ENCODE measurements around the gene SEMA3F. TPM values are rescaled to one million over a fixed set of nuclear protein-coding genes. Genes with fewer than 3 reads are reported as not detected.

The SEMA3F gene
- total and polyA plus RNA-seq, 9 donors: 1.9 to 31.5 (median 7.2) TPM

DNA sequence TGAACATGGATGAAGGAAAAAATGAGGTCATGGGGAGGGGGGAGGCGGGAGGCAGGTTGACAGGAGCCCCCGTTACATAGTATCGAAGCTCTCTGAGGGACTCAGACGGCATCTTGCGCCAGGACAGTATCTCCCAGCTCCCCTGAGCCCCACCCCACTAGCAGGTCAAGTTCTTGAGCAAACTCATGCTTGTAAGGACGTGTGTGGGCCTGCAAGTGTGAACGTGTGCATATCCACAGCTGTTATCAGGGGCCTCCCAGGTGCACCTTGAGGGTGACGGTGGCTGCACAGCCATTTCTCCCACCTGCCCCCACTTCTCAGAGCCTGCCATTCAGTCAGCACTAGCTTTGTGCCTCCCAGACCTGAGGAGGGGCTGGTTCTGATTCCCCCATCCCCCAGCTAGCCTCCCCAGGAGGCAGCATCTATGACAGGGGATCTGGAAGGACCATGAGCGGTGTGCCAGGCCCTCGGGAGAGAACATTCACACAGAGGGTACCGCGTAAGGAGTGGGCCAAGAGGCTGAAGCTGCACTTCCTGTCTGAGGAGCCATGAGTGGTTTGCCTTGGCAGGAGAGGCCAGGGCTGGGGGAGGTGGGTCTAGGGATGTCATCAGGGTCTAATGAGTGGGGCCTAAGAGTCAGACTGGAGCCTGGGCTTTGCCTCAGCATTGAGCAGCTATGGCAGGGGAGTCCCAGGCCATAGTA is 2.9 kb downstream of the SEMA3F start:
- H3K27me3 ChIP-seq: no peaks in the 10 kb centered on the region
- H3K27ac ChIP-seq: no peak overlapping the region
- WGBS, 3 donors: 79 to 86% (median 85%) methylated on average over 12 of the region's 12 CpGs
- intact Hi-C loops (cut with DNase I): no loop called here
- no peaks in the 10 kb centered on the region for H3K36me3 ChIP-seq
- peaks cover 7% of the 10 kb centered on the region for H3K4me1 ChIP-seq (ENCODE audit: insufficient read depth)
- no peak overlapping the region for H3K4me3 ChIP-seq
- TF ChIP-seq POLR2A (IDR thresholded peaks at IDR 0.05) (no peak), EP300 (IDR thresholded peaks at IDR 0.05) (no peak)
- TF ChIP-seq, protein P1, sequence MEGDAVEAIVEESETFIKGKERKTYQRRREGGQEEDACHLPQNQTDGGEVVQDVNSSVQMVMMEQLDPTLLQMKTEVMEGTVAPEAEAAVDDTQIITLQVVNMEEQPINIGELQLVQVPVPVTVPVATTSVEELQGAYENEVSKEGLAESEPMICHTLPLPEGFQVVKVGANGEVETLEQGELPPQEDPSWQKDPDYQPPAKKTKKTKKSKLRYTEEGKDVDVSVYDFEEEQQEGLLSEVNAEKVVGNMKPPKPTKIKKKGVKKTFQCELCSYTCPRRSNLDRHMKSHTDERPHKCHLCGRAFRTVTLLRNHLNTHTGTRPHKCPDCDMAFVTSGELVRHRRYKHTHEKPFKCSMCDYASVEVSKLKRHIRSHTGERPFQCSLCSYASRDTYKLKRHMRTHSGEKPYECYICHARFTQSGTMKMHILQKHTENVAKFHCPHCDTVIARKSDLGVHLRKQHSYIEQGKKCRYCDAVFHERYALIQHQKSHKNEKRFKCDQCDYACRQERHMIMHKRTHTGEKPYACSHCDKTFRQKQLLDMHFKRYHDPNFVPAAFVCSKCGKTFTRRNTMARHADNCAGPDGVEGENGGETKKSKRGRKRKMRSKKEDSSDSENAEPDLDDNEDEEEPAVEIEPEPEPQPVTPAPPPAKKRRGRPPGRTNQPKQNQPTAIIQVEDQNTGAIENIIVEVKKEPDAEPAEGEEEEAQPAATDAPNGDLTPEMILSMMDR (IDR thresholded peaks at IDR 0.05): no peak
- no peaks in the 10 kb centered on the region for H3K9me3 ChIP-seq
- DNase-seq: no peak

DNA sequence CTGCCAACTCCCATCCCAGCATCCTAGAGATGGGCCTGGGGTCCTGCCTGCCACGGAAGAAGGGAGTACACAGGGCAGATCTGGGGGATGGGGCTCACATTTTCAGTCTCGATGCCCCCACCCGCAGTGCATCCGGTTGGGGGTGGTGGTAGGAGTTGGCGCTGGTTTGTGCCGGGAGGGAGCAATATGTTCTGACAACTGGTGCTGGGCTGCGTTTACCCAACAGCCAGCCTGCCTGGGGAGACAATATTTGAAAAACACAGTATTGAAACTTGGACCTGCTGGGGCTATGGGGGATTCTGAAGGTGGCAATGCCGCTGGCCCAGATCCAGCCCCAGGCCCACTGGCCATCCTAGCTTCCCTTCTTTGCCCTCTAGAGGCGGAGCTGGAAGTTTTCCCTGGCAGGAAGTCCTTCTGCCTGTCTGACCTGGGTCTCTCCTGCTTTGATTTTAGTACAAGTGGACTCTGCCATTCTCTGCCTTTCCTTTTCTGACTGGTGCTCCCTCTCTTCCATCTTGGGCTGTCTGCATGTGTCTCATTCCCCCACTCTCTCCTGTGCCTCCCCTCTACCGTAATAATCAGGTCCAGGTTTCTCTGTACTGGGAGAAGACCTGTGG is 3.5 kb downstream of the SEMA3F start:
- no peak for DNase-seq
- Histone ChIP-seq H3K4me1 (ENCODE audit: insufficient read depth) (peaks cover 9% of the 10 kb centered on the region), H3K9me3 (no peaks in the 10 kb centered on the region), H3K4me3 (no peak overlapping the region), H3K36me3 (no peaks in the 10 kb centered on the region), H3K27ac (no peak overlapping the region), H3K27me3 (no peaks in the 10 kb centered on the region)
- TF ChIP-seq EP300 (IDR thresholded peaks at IDR 0.05): no peak
- TF ChIP-seq, protein P1 (IDR thresholded peaks at IDR 0.05): no peak
- TF ChIP-seq POLR2A (IDR thresholded peaks at IDR 0.05): no peak
- WGBS, 3 donors: 76 to 77% (median 76%) methylated on average over 10 of the region's 10 CpGs
- intact Hi-C loops (cut with DNase I): no loop called here

DNA sequence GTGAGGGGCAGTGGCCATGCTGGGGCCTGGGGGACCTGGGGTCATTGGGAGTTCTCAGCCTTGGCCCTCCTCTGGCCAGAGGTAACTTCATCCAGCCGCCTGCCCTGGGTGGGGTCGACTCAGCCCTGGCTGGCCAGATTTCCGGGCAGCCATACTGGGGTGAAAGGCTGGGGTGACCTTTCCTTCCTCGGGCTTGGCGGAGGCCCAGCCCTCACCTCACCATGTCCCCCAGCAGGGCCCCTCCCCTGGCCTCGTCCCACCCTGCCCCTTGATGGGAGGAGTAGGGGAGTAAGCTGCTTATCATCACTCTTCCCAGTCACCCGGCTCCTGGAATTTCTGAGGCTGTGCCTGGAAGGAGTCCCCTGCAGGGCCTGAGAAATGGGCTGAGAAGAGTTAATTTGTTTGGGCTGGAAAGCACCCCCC is 5.4 kb downstream of the SEMA3F start:
- Histone ChIP-seq H3K27me3 (no peaks in the 10 kb centered on the region), H3K9me3 (no peaks in the 10 kb centered on the region), H3K36me3 (no peaks in the 10 kb centered on the region), H3K4me3 (no peak overlapping the region), H3K4me1 (ENCODE audit: insufficient read depth) (peaks cover 12% of the 10 kb centered on the region), H3K27ac (no peak overlapping the region)
- DNase-seq: peak in 2 of 5 donors; percentile 36 to 61
- intact Hi-C loops (cut with DNase I): no loop called here
- 27 to 41% (median 27%) methylated on average over 3 to 7 of the region's 7 CpGs for WGBS, 3 donors
- TF ChIP-seq EP300 (IDR thresholded peaks at IDR 0.05) (no peak), POLR2A (IDR thresholded peaks at IDR 0.05) (no peak)
- TF ChIP-seq, protein P1 (IDR thresholded peaks at IDR 0.05): no peak

DNA sequence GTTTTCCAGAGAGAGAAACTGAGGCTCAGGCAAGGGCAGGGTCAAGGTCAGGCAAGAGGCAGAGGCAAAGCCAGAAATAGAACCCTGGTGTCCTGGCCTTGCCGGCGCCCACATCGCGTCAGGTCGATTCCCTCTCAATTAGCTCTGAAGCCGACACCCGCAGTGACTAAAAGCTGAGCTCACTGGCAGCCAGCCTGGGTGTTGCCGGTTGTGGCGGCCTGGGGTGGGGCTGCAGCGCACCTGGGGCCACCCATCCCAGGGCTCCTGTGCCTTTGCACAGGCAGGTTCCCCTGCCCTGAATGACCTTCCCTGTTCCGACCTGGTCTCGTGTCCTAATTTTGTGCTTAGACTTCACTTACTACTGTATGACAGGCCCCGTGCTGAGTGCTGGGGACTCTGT is 6.2 kb downstream of the SEMA3F start:
- Histone ChIP-seq H3K4me3 (no peak overlapping the region), H3K36me3 (no peaks in the 10 kb centered on the region), H3K27me3 (no peaks in the 10 kb centered on the region), H3K27ac (no peak overlapping the region), H3K4me1 (ENCODE audit: insufficient read depth) (peaks cover 17% of the 10 kb centered on the region), H3K9me3 (no peaks in the 10 kb centered on the region)
- TF ChIP-seq, protein P1 (IDR thresholded peaks at IDR 0.05): no peak
- no peak for TF ChIP-seq POLR2A (IDR thresholded peaks at IDR 0.05)
- TF ChIP-seq EP300 (IDR thresholded peaks at IDR 0.05): no peak
- no peak for DNase-seq
- WGBS, 3 donors: 68 to 77% (median 72%) methylated on average over 13 of the region's 13 CpGs
- intact Hi-C loops (cut with DNase I): no loop called here

Measured in ovary (tissue), 9 donors.